Pancreas (tissue), 10 donors: ENCODE results near the gene STARD3. TPM values are rescaled to one million over a fixed set of nuclear protein-coding genes. Genes with fewer than 3 reads are reported as not detected.

Experiments
- ATAC-seq, 4 donors: fragments of 200-7000 bp; cut with Tn5 transposase; one replicate each; pipeline versions ENCODE4 v1.8.0 to v1.9.1; 2020; ENCODE audit warnings: mild to moderate bottlenecking in 4 of 4, moderate library complexity in 4 of 4
- DNase-seq, 6 donors: peaks; one replicate each; pipeline ENCODE4 v3.0.0-alpha.2; 2020
- FAIRE-seq: peaks from 2 replicates; lab custom pipeline; 2012; peaks lifted over from hg19 to GRCh38; lab: Jason Lieb, UNC
- H3K27ac ChIP-seq, 4 donors: fragments of 200-600 bp; sonication (generic); 1 replicate in 3 of 4; 2 replicates in 1 of 4; pipeline versions ENCODE4 v1.5.0 to v1.8.0; 2020
- H3K27me3 ChIP-seq, 4 donors: fragments of 200-600 bp; one replicate each; pipeline ENCODE4 v1.8.0; 2021
- H3K36me3 ChIP-seq, 3 donors: fragments of 200-600 bp; sonication (generic) in 1 of 3; one replicate each; pipeline versions ENCODE4 v1.5.0 to v1.8.0; 2020 to 2021
- H3K4me1 ChIP-seq, 3 donors: fragments of 200-600 bp; one replicate each; pipeline ENCODE4 v1.8.0; 2021
- H3K4me3 ChIP-seq, 4 donors: fragments of 200-600 bp; sonication (generic) in 2 of 4; one replicate each; pipeline versions ENCODE4 v1.5.0 to v1.8.0; 2020 to 2021
- H3K9me3 ChIP-seq, 4 donors: fragments of 200-600 bp; one replicate each; pipeline ENCODE4 v1.8.0; 2021
- CTCF ChIP-seq, 4 donors: fragments of 200-600 bp; sonication (generic) in 3 of 4; IDR thresholded peaks; one replicate each; pipeline versions ENCODE4 v1.5.0 to v1.8.0; 2021; ENCODE audit warnings: antibody characterized with exemption in 4 of 4
- WGBS, 2 donors: extraction: QIAGEN DNeasy Blood & Tissue Kit; methylation state at CpG; one replicate each; pipeline ENCODE4 v1.1.7; 2013; 5-methylcytosine and 5-hydroxymethylcytosine counted together
- intact Hi-C, 3 donors: fragments of 100-400 bp; cut with DNase I; formaldehyde crosslinking; loops; one replicate each; pipeline versions ENCODE4 v1.11.1 to v1.14.2; 2022
- polyA plus RNA-seq, 2 donors: library from polyadenylated mRNA; stranded (reverse); fragments of 200-250 nt; gene quantifications; one replicate each; pipeline ENCODE4 v1.2.3, GENCODE V29; 2013
- total RNA-seq, 6 donors: library from RNA; stranded (reverse); fragmentation: NEBNext Ultra II Directional in 4 of 6; extraction: Animal tissue kit (Norgen Biotek cat#: 25700) in 4 of 6; gene quantifications; one replicate each; pipeline versions ENCODE4 v1.2.1 to v1.2.4, GENCODE V29; 2021 to 2023
- donor health status: healthy with polysubstance abuse.
- donor health status: DM: no; HTN: no; CAD: no; lungs with moderate emphysema.
- donor health status: DM: no; HTN: no; CAD: no.
- donor health status: control.
- donor health status: control.
- donor health status: Bipolar disorder and iron deficiency.
- donor health status: DM: yes; HTN: yes; CAD: no.
- donor health status: DM: no; HTN: no; CAD: no.
- donor health status: DM: no; HTN: no; CAD: no.
- donor health status: DM: yes; HTN: yes; CAD: no.

Gene STARD3
- total and polyA plus RNA-seq, 8 donors: 24.4 to 73.8 (median 29.9) TPM

- H3K4me3 ChIP-seq: no peak overlapping the region
- ATAC-seq (no peak), DNase-seq (peak in 1 of 6 donors; percentile 9), FAIRE-seq (no peak)
- H3K27ac ChIP-seq: no peak overlapping the region
- H3K9me3 ChIP-seq: no peaks in the 10 kb centered on the region
- H3K36me3 ChIP-seq: no peaks in the 10 kb centered on the region
- H3K4me1 ChIP-seq: peaks cover 0 to 16% (median 0%) of the 10 kb centered on the region in 3 donors
- no peak for TF ChIP-seq CTCF (IDR thresholded peaks at IDR 0.05)
- intact Hi-C loops: no loop called here
- WGBS, 2 donors: 31 to 36% methylated on average over 9 to 11 of the region's 11 CpGs
- peaks cover 0 to 34% (median 12%) of the 10 kb centered on the region in 4 donors for H3K27me3 ChIP-seq
Measured at GRCh38 chr17:39595928-39596510, 40.9 kb upstream of the STARD3 start.

- H3K4me3 ChIP-seq: no peak overlapping the region
- H3K9me3 ChIP-seq: no peaks in the 10 kb centered on the region
- WGBS, 2 donors: 5% methylated on average over 41 to 47 of the region's 47 CpGs
- intact Hi-C loops: no loop called here
- H3K27me3 ChIP-seq: peaks cover 0 to 39% (median 12%) of the 10 kb centered on the region in 4 donors
- DNase-seq (peak in 1 of 6 donors; percentile 14), ATAC-seq (no peak), FAIRE-seq (no peak)
- no peaks in the 10 kb centered on the region for H3K36me3 ChIP-seq
- TF ChIP-seq CTCF (IDR thresholded peaks at IDR 0.05): no peak
- H3K4me1 ChIP-seq: peaks cover 0 to 16% (median 0%) of the 10 kb centered on the region in 3 donors
- no peak overlapping the region for H3K27ac ChIP-seq
Measured at GRCh38 chr17:39596543-39597267, 40.2 kb upstream of the STARD3 start.

GRCh38 chr17:39597372-39598046, 39.4 kb upstream of the STARD3 start:
- ATAC-seq: no peak
- Histone ChIP-seq H3K4me1 (peaks cover 0 to 16% (median 0%) of the 10 kb centered on the region in 3 donors), H3K27me3 (peaks cover 0 to 44% (median 15%) of the 10 kb centered on the region in 4 donors), H3K27ac (no peak overlapping the region), H3K36me3 (no peaks in the 10 kb centered on the region), H3K9me3 (no peaks in the 10 kb centered on the region), H3K4me3 (no peak overlapping the region)
- TF ChIP-seq CTCF (IDR thresholded peaks at IDR 0.05): no peak
- 6 to 11% methylated on average over 22 of the region's 22 CpGs for WGBS, 2 donors
- intact Hi-C loops: no loop called here
- peak in 1 of 6 donors; percentile 12 for DNase-seq
- FAIRE-seq: no peak

DNA sequence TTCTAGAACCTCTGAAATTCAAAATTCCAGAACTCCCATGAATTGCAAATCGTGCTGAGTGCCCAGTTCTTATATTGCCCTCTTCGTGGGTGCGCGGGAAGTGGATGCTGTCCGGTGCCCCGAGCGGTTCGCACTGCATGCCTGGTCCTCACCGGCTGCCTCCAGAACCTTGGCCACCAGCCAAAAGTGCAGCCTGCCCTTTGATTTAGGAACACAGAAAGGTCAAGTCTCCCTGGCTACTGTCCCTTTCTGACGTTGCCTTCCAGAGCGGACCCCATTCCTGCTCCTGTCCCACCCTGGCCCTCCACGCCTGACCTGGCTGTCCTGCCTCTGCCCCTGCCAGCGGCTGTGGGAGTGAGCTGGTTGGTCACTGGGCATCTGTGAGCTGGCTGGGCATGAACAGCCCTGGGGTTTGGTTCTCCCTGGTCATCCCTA, 38.9 kb upstream of the STARD3 start:
- DNase-seq: peak in 1 of 6 donors; percentile 60
- 6 to 8% methylated on average over 13 of the region's 13 CpGs for WGBS, 2 donors
- peak in 1 of 4 donors; percentile 41 for ATAC-seq

More for the DNA sequence above, 38.9 kb upstream of the STARD3 start:
- Histone ChIP-seq H3K4me3 (no peak overlapping the region), H3K27me3 (peaks cover 0 to 44% (median 15%) of the 10 kb centered on the region in 4 donors), H3K4me1 (peaks cover 0 to 16% (median 0%) of the 10 kb centered on the region in 3 donors), H3K9me3 (no peaks in the 10 kb centered on the region), H3K36me3 (no peaks in the 10 kb centered on the region), H3K27ac (no peak overlapping the region)
- FAIRE-seq: no peak
- TF ChIP-seq CTCF (IDR thresholded peaks at IDR 0.05): no peak
- intact Hi-C loops: no loop called here
